Neural cell (in vitro differentiated cells): Measurements from ENCODE around the gene ELFN1.

ENCODE experiments used
- CTCF ChIP-seq: fragments of 450-650 bp; IDR thresholded peaks from 2 replicates; pipeline ENCODE4 v1.5.1; 2014; ENCODE audit warnings: antibody characterized with exemption, mild to moderate bottlenecking, moderate library complexity; ENCODE audit not compliant: poor library complexity, severe bottlenecking
- EZH2 ChIP-seq: fragments of 200-600, 300-800 bp; shearing (Covaris generic), sonication (generic); IDR thresholded peaks from 2 replicates; pipeline ENCODE4 v1.6.1; 2014; ENCODE audit warnings: antibody characterized with exemption, low read length, borderline replicate concordance, mild to moderate bottlenecking; ENCODE audit not compliant: insufficient read depth, poor library complexity, severe bottlenecking
- SMC3 ChIP-seq: fragments of 450-650 bp; conservative IDR thresholded peaks from 2 replicates; pipeline ENCODE4 v1.6.1; 2014; ENCODE audit warnings: antibody characterized with exemption, mild to moderate bottlenecking, moderate library complexity; ENCODE audit not compliant: poor library complexity

GRCh38 chr7:1697499-1698125 is 27.5 kb downstream of the ELFN1 start:
- TF ChIP-seq CTCF (no peak), EZH2 (no peak), SMC3 (no peak)
